Colonic mucosa (tissue), 4 donors: ENCODE measurements around the gene TSHZ1. TPM values are rescaled to one million over a fixed set of nuclear protein-coding genes. Genes with fewer than 3 reads are reported as not detected.
A peak's percentile ranks its signal among the peaks of the same experiment; 100 is the strongest.

Source experiments
- DNase-seq: peaks from one replicate; pipeline ENCODE4 v3.0.0-alpha.2; 2020
- H3K27ac ChIP-seq: fragments of 200-600 bp; one replicate; pipeline ENCODE4 v1.8.0; 2021
- H3K27me3 ChIP-seq: fragments of 200-600 bp; one replicate; pipeline ENCODE4 v1.8.0; 2021
- H3K36me3 ChIP-seq: fragments of 200-600 bp; one replicate; pipeline ENCODE4 v1.8.0; 2021
- H3K4me1 ChIP-seq: fragments of 200-600 bp; one replicate; pipeline ENCODE4 v1.8.0; 2021; ENCODE audit warnings: mild to moderate bottlenecking
- H3K4me3 ChIP-seq: fragments of 200-600 bp; one replicate; pipeline ENCODE4 v1.8.0; 2021
- H3K9ac ChIP-seq, 2 donors: one replicate each; pipeline ENCODE4 v1.7.0; 2013; ENCODE audit warnings: control low read depth in 2 of 2, low read depth in 2 of 2, low read length in 2 of 2
- H3K9me3 ChIP-seq: fragments of 200-600 bp; one replicate; pipeline ENCODE4 v1.8.0; 2021
- CTCF ChIP-seq: fragments of 200-600 bp; IDR thresholded peaks from one replicate; pipeline ENCODE4 v1.8.0; 2022; ENCODE audit warnings: antibody characterized with exemption, mild to moderate bottlenecking
- intact Hi-C: fragments of 100-400 bp; cut with DNase I; formaldehyde crosslinking; loops from one replicate; pipeline ENCODE4 v1.14.1; 2022
- total RNA-seq, 2 donors: library from RNA; stranded (reverse); fragmentation: NEBNext Ultra II Directional in 1 of 2; extraction: Animal tissue kit (Norgen Biotek cat#: 25700) in 1 of 2; gene quantifications; one replicate each; pipeline ENCODE4 v1.2.1, GENCODE V29; 2021
- donor health status: healthy.
- donor health status: DM: no; HTN: no; CAD: no.
- donor health status: DM: no; HTN: no; CAD: no.

TSHZ1 gene
- total RNA-seq, 2 donors from 2014 or later = 16.6 to 34.3 TPM

- no peak for DNase-seq
- H3K4me3 ChIP-seq = peak overlapping the region; percentile 76
- H3K36me3 ChIP-seq = no peaks in the 10 kb centered on the region
- peak overlapping the region; percentile 84 for H3K27ac ChIP-seq
- H3K9me3 ChIP-seq = no peaks in the 10 kb centered on the region
- no peaks in the 10 kb centered on the region for H3K27me3 ChIP-seq
- intact Hi-C loops = no loop called here
- no peak for TF ChIP-seq CTCF
- peaks cover 32% of the 10 kb centered on the region for H3K4me1 ChIP-seq
- peak overlapping the region in 1 of 2 donors; percentile 72 for H3K9ac ChIP-seq
These were observed 2.1 kb downstream of the TSHZ1 start for GRCh38 chr18:75212751-75213090.

DNA sequence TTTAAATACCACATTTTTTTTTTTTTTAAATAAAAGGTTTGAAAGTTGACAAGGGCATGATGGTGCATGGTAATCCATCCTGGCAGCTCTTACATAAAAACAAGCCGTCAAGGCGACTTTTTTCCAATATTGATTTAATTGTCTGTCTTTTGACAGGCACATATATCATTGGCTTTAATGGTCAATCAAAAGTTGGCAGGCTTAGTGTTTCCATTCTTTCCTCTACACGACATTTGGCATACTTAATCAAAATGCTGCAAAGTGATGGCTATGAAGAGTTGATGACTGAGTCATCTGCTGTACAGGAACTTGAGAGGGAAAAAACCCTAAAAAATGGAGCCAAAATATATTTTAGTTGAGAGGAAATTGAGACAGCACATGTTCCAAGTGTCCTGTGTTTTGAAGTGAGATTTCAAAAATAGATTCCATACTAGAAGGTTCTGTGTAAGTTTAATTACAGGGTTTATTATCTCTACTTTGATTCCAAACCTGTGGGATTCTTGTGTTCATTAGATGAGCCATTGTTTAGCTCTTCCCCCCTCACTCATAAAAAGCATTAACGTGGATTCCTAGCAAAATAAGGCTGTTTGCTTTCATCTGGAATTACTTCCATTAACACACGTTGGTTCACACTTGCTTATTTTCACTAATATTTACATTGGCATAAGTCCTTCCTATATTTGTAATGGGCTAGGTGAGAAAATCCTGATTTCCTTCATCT, 3.2 kb downstream of the TSHZ1 start:
- H3K27me3 ChIP-seq = no peaks in the 10 kb centered on the region
- no peak for DNase-seq
- peak overlapping the region; percentile 84 for H3K27ac ChIP-seq
- no peaks in the 10 kb centered on the region for H3K36me3 ChIP-seq
- peaks cover 32% of the 10 kb centered on the region for H3K4me1 ChIP-seq
- H3K4me3 ChIP-seq = no peak overlapping the region
- intact Hi-C loops = no loop called here
- no peak for TF ChIP-seq CTCF
- peak overlapping the region in 1 of 2 donors; percentile 72 for H3K9ac ChIP-seq
- H3K9me3 ChIP-seq = no peaks in the 10 kb centered on the region

- H3K9ac ChIP-seq = peak overlapping the region in 1 of 2 donors; percentile 69
- TF ChIP-seq CTCF = no peak
- peaks cover 33% of the 10 kb centered on the region for H3K4me1 ChIP-seq
- H3K4me3 ChIP-seq = no peak overlapping the region
- intact Hi-C loops = no loop called here
- peak overlapping the region; percentile 84 for H3K27ac ChIP-seq
- DNase-seq = no peak
- H3K27me3 ChIP-seq = no peaks in the 10 kb centered on the region
- no peaks in the 10 kb centered on the region for H3K36me3 ChIP-seq
- no peaks in the 10 kb centered on the region for H3K9me3 ChIP-seq
These were observed 3.7 kb downstream of the TSHZ1 start for GRCh38 chr18:75214332-75214690.

DNA sequence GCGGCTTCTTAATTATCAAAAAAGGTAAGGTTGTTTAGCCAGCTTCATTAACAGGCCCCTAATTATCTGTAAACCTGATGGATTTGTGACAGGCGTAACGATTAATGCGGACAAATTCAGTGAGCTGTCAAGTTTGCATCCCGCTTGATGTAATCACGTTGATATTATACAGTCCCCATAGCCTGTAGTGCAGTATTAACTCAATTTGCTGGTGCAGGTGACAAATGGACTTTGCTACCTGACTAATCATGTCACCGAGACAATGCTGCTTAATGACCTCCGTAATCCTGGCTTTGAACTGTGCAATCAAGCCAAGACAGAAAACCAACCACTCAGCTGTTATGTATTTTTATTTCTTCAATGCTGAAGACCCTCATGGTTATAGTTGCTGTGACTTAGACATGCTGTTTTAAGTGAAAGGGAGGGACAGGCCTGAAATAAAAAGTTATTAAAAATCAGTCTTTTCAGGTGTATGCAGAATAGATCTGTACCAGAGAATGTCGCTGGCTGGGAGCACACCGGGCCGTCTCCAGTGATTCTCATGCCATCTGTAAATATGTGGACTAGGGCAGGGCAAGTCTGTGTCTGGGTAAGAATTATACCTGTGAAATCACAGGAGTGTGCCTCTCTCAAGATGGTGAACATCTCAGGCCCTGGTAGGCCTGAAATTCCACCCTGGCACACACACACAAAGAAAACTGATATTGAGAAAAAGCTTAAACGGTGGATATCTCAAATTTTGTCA, 4.3 kb downstream of the TSHZ1 start:
- intact Hi-C loops = no loop called here
- Histone ChIP-seq H3K27me3 (no peaks in the 10 kb centered on the region), H3K9ac (peak overlapping the region in 1 of 2 donors; percentile 69), H3K9me3 (no peaks in the 10 kb centered on the region), H3K27ac (peak overlapping the region; percentile 84), H3K4me3 (no peak overlapping the region), H3K4me1 (peaks cover 35% of the 10 kb centered on the region), H3K36me3 (no peaks in the 10 kb centered on the region)
- no peak for TF ChIP-seq CTCF
- DNase-seq = peak; percentile 54

DNA sequence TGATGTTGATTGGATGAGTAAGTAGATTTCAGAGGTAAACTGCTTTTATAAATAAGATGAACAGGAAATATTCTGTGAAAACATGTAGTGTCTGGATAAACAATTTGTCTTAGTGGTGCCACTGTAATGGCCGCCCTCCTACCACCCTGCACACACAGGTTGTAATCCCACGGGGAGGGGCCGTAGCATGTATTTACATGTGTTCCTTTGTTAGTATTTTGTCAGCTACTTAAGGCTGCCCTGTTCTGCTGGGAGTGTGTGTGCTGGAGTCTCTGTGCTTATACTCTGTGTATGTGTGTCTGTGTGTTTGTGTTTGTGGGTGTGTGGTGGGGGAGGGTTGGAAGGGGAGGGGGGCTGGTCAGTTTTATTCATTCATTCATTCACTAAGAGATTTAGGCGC, 5.1 kb downstream of the TSHZ1 start:
- Histone ChIP-seq H3K9me3 (no peaks in the 10 kb centered on the region), H3K36me3 (no peaks in the 10 kb centered on the region), H3K27ac (peak overlapping the region; percentile 84), H3K27me3 (no peaks in the 10 kb centered on the region), H3K4me1 (peaks cover 35% of the 10 kb centered on the region), H3K4me3 (no peak overlapping the region), H3K9ac (peak overlapping the region in 1 of 2 donors; percentile 69)
- intact Hi-C loops = no loop called here
- DNase-seq = no peak
- TF ChIP-seq CTCF = no peak
